Caco-2 (cell line): ENCODE data around the gene CCDC122. TPM values are rescaled to one million over a fixed set of nuclear protein-coding genes. Genes with fewer than 3 reads are reported as not detected.

Experiments
- BruUV-seq: library from RNA; stranded (reverse); fragments of 400-500 nt; replicated peaks from 2 replicates; lab custom pipeline; 2021; lab: Mats Ljungman, UMichigan
- CTCF ChIA-PET: fragments of 300-600 bp; sonication (Branson Sonifier 250); formaldehyde crosslinking; loops from one replicate; lab custom pipeline; 2022; ENCODE audit warnings: antibody characterized with exemption; lab: Charles Lee
- POLR2A ChIA-PET: fragments of 300-600 bp; sonication (Branson Sonifier 250); formaldehyde crosslinking; loops from one replicate; lab custom pipeline; 2022; ENCODE audit warnings: antibody characterized with exemption; lab: Charles Lee
- DNase-seq, 2 experiments: peaks; one replicate each; pipeline versions ENCODE4 v3.0.0 to v3.0.0-alpha.2; 2020 to 2022
- H3K27me3 ChIP-seq: replicated peaks from 2 replicates; pipeline ENCODE4 v1.6.0; 2011; ENCODE audit warnings: low read length; ENCODE audit not compliant: control insufficient read depth, insufficient read depth
- H3K36me3 ChIP-seq: 2 replicates; pipeline ENCODE4 v1.5.1; 2011; ENCODE audit warnings: low read length; ENCODE audit not compliant: control insufficient read depth, insufficient read depth
- H3K4me1 ChIP-seq: fragments of 250-450 bp; sonication (Bioruptor Pico); 2 replicates; pipeline ENCODE4 v1.5.1; 2020; ENCODE audit warnings: mild to moderate bottlenecking
- H3K4me3 ChIP-seq: 2 replicates; pipeline ENCODE4 v1.5.1; 2011; ENCODE audit warnings: low read depth, mild to moderate bottlenecking, control low read depth, low read length
- H3K9me3 ChIP-seq: fragments of 250-450 bp; sonication (Bioruptor Pico); 2 replicates; pipeline ENCODE4 v1.5.1; 2020; ENCODE audit warnings: mild to moderate bottlenecking, moderate library complexity
- H3K27ac Mint-ChIP-seq: one replicate; pipeline ENCODE4 v1.8.0; 2022; ENCODE audit warnings: mixed read lengths; ENCODE audit not compliant: unreplicated experiment
- H3K27me3 Mint-ChIP-seq: one replicate; pipeline ENCODE4 v1.8.0; 2022; ENCODE audit warnings: mixed read lengths; ENCODE audit not compliant: insufficient read depth, unreplicated experiment
- H3K36me3 Mint-ChIP-seq: one replicate; pipeline ENCODE4 v1.8.0; 2022; ENCODE audit warnings: mild to moderate bottlenecking, mixed read lengths; ENCODE audit not compliant: insufficient read depth, unreplicated experiment
- H3K4me1 Mint-ChIP-seq: one replicate; pipeline ENCODE4 v1.8.0; 2022; ENCODE audit warnings: low read depth, mixed read lengths; ENCODE audit not compliant: unreplicated experiment
- H3K4me3 Mint-ChIP-seq: one replicate; pipeline ENCODE4 v1.8.0; 2022; ENCODE audit warnings: mild to moderate bottlenecking, moderate library complexity, mixed read lengths; ENCODE audit not compliant: unreplicated experiment
- H3K9me3 Mint-ChIP-seq: one replicate; pipeline ENCODE4 v1.8.0; 2022; ENCODE audit warnings: mixed read lengths; ENCODE audit not compliant: unreplicated experiment
- intact Hi-C: fragments of 100-400 bp; cut with micrococcal nuclease; formaldehyde crosslinking; loops from one replicate; pipeline ENCODE4 v1.10.0; 2022; ENCODE audit not compliant: unreplicated experiment
- total RNA-seq: library from RNA; stranded (reverse); gene quantifications from 2 replicates; pipeline ENCODE4 v1.2.3, GENCODE V29; 2022
- TF ChIP-seq, protein P1 (sequence below), 2 experiments: fragments of 200-600 bp in 1 of 2; IDR thresholded peaks; 1 replicate in 1 of 2; 2 replicates in 1 of 2; pipeline versions ENCODE4 v1.5.1 to v1.8.0; 2011 to 2022; ENCODE audit warnings: antibody characterized with exemption in 1 of 2, control low read depth in 1 of 2, inconsistent platforms in 1 of 2, low read depth in 1 of 2, low read length in 1 of 2, mild to moderate bottlenecking in 1 of 2, moderate library complexity in 1 of 2; ENCODE audit not compliant: insufficient read depth in 1 of 2, severe bottlenecking in 1 of 2, unreplicated experiment in 1 of 2

The CCDC122 gene
- total RNA-seq, 1 experiment from 2014 or later, result 15.6 TPM

DNA sequence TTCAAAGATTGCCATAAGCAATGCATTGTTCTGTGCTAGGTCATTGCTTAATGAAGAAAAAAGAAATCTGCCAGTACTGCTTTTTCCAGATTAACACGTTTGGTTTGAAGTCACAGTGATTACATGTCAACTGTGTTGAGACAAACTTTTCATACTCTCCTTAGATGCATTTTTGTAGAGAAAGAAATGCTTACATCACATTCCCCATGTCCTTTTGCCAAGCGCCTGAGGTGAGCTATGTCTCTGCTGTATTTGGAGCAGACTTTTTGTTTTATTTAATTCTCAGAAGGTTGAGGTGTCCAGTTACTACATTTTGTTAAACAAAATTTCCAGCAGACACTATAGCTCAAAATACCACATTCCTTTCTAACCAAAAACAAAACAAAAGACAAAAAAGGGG, 16.4 kb upstream of the CCDC122 start:
- H3K27me3 ChIP-seq, result no peaks in the 10 kb centered on the region
- no peaks in the 10 kb centered on the region for H3K9me3 ChIP-seq
- no peak overlapping the region for H3K4me3 ChIP-seq
- H3K9me3 Mint-ChIP-seq, result no peaks in the 10 kb centered on the region
- no peaks in the 10 kb centered on the region for H3K27me3 Mint-ChIP-seq
- BruUV-seq, result no TSS peak
- ChIA-PET CTCF (no interaction called here), POLR2A (no interaction called here)
- no peak for DNase-seq
- TF ChIP-seq, protein P1, sequence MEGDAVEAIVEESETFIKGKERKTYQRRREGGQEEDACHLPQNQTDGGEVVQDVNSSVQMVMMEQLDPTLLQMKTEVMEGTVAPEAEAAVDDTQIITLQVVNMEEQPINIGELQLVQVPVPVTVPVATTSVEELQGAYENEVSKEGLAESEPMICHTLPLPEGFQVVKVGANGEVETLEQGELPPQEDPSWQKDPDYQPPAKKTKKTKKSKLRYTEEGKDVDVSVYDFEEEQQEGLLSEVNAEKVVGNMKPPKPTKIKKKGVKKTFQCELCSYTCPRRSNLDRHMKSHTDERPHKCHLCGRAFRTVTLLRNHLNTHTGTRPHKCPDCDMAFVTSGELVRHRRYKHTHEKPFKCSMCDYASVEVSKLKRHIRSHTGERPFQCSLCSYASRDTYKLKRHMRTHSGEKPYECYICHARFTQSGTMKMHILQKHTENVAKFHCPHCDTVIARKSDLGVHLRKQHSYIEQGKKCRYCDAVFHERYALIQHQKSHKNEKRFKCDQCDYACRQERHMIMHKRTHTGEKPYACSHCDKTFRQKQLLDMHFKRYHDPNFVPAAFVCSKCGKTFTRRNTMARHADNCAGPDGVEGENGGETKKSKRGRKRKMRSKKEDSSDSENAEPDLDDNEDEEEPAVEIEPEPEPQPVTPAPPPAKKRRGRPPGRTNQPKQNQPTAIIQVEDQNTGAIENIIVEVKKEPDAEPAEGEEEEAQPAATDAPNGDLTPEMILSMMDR (IDR thresholded peaks at IDR 0.05; ENCODE audit: insufficient read depth in 1 of 2, low read depth in 1 of 2, low read length in 1 of 2, severe bottlenecking in 1 of 2, unreplicated experiment in 1 of 2), result no peak
- H3K4me1 ChIP-seq, result no peaks in the 10 kb centered on the region
- H3K4me1 Mint-ChIP-seq, result no peaks in the 10 kb centered on the region
- no peaks in the 10 kb centered on the region for H3K36me3 ChIP-seq
- intact Hi-C loops, result no loop called here
- peaks cover 6% of the 10 kb centered on the region for H3K36me3 Mint-ChIP-seq
- no peak overlapping the region for H3K4me3 Mint-ChIP-seq
- H3K27ac Mint-ChIP-seq, result no peak overlapping the region

DNA sequence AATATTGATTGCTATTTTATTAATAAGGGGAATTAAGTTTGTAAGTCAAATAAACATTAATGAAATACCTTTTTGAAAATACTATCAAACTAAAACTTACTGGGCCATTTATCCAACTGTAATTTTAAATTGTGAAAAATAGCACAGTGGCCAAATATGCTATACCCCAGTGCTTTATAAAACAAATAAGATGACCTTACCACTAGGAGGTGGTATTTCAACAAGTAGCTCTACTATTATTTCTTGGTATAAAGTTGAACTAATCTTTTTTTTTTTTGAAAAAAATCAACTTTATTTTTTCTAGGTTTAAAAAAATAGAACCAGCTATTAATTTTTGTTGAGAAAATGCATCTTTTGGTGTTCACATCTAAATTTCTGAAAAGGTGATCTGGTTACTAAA, 14.9 kb upstream of the CCDC122 start:
- intact Hi-C loops, result no loop called here
- Mint-ChIP-seq H3K4me3 (no peak overlapping the region), H3K36me3 (peaks cover 6% of the 10 kb centered on the region), H3K9me3 (no peaks in the 10 kb centered on the region), H3K27ac (no peak overlapping the region), H3K4me1 (no peaks in the 10 kb centered on the region), H3K27me3 (no peaks in the 10 kb centered on the region)
- no peaks in the 10 kb centered on the region for H3K4me1 ChIP-seq
- H3K36me3 ChIP-seq, result no peaks in the 10 kb centered on the region
- CTCF ChIA-PET, result interaction anchor here (0.6 to 1.0 kb wide), 3 partner anchors 15 to 541 kb away, joined by 3 to 6 read pairs (median 6); partner anchors contain the start of genes CCDC122 and LACC1
- TF ChIP-seq, protein P1 (IDR thresholded peaks at IDR 0.05; ENCODE audit: insufficient read depth in 1 of 2, low read depth in 1 of 2, low read length in 1 of 2, severe bottlenecking in 1 of 2, unreplicated experiment in 1 of 2), result peak; percentile 6 to 48
- BruUV-seq, result no TSS peak
- H3K4me3 ChIP-seq, result no peak overlapping the region
- POLR2A ChIA-PET, result no interaction called here
- no peaks in the 10 kb centered on the region for H3K9me3 ChIP-seq
- no peaks in the 10 kb centered on the region for H3K27me3 ChIP-seq
- DNase-seq, result no peak

DNA sequence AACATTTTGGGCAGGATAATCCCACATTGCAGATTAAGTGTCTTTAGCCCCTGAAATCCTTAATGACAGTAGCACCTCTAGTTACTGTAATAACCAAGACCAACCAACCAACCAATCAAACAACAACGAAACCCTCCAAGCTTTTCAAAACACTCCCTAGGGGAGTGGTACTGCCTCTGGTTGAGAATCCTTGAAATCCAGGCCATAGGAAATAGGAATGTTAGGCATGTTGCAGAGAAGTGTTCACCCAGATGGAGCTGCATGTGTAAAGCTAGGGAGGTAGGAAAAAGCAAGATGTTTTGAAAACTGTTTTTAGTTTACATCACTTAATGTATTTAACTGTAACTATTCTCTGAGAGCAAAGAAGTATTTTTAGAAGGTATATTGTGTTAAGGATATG, 4.7 kb upstream of the CCDC122 start:
- POLR2A ChIA-PET, result no interaction called here
- H3K36me3 ChIP-seq, result no peaks in the 10 kb centered on the region; the same call in 1 of the 2 replicates
- intact Hi-C loops, result no loop called here

More for the DNA sequence above, 4.7 kb upstream of the CCDC122 start:
- TF ChIP-seq, protein P1 (IDR thresholded peaks at IDR 0.05; ENCODE audit: insufficient read depth in 1 of 2, low read depth in 1 of 2, low read length in 1 of 2, severe bottlenecking in 1 of 2, unreplicated experiment in 1 of 2), result no peak
- no peak overlapping the region for H3K4me3 Mint-ChIP-seq
- no peak for DNase-seq
- CTCF ChIA-PET, result no interaction called here
- Histone ChIP-seq H3K4me3 (no peak overlapping the region), H3K27me3 (no peaks in the 10 kb centered on the region), H3K9me3 (no peaks in the 10 kb centered on the region), H3K4me1 (no peaks in the 10 kb centered on the region)
- H3K27ac Mint-ChIP-seq, result no peak overlapping the region
- BruUV-seq, result no TSS peak
- no peaks in the 10 kb centered on the region for H3K9me3 Mint-ChIP-seq
- no peaks in the 10 kb centered on the region for H3K27me3 Mint-ChIP-seq
- no peaks in the 10 kb centered on the region for H3K4me1 Mint-ChIP-seq
- peaks cover 8% of the 10 kb centered on the region for H3K36me3 Mint-ChIP-seq
